Measurements from ENCODE around the gene RBMS1.
A peak's percentile ranks its signal among the peaks of the same experiment; 100 is the strongest.

DNA sequence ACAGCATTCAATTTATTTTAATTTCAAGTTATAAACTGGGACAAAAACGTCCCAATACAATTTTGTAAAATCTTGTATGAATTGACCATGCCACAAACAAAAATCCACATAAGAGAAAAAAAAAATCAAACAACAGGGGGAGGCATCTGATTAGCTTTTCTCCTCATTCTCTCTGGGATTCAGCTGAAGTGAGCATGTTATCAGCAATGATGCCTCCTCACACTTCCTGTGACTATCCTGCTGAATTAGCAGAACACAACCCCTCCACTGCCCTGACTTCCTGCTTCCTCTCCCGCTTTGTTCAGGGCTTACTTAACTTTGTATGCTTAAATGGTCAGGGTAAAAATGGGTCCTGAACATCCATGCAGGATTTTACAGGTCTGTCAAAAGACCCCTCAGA lies 161.3 kb downstream of the RBMS1 start:
- TF ChIP-seq EHMT2 (IDR thresholded peaks at IDR 0.05; ENCODE audit: low read depth) (no peak), E2F6 (IDR thresholded peaks at IDR 0.05; ENCODE audit: borderline replicate concordance, low read depth) (no peak), USF2 (IDR thresholded peaks at IDR 0.05) (no peak), CTCF (IDR thresholded peaks at IDR 0.05) (no peak), ESRRA (IDR thresholded peaks at IDR 0.05; ENCODE audit: borderline replicate concordance, low read length) (no peak), SREBF2 (IDR thresholded peaks at IDR 0.05) (no peak), RCOR1 (IDR thresholded peaks at IDR 0.05; ENCODE audit: low read depth, low read length) (no peak), RAD21 (conservative IDR thresholded peaks at IDR 0.05 in 1 of 2, IDR thresholded peaks at IDR 0.05 in 1 of 2) (peak in 1 of 2 experiments; percentile 38; a peak in 3 of 5 replicates), NFE2L2 (conservative IDR thresholded peaks at IDR 0.05; ENCODE audit: low read length) (no peak)
